Ovary (tissue), 3 donors: ENCODE measurements around the gene WNT8B.

ENCODE experiments used
- POLR2A ChIP-seq: fragments of 450-650 bp; IDR thresholded peaks from one replicate; pipeline ENCODE4 v1.6.1; 2017; ENCODE audit warnings: antibody characterized with exemption, mild to moderate bottlenecking, moderate library complexity
- TF ChIP-seq, protein P1 (sequence below), 3 donors: fragments of 450-650 bp in 2 of 3; fragments of 200-600 bp in 1 of 3; IDR thresholded peaks; one replicate each; pipeline versions ENCODE4 v1.5.1 to v1.8.0; 2016 to 2022; ENCODE audit warnings: antibody characterized with exemption in 3 of 3, mild to moderate bottlenecking in 1 of 3
- donor health status: DM: no; HTN: no; CAD: no.

DNA sequence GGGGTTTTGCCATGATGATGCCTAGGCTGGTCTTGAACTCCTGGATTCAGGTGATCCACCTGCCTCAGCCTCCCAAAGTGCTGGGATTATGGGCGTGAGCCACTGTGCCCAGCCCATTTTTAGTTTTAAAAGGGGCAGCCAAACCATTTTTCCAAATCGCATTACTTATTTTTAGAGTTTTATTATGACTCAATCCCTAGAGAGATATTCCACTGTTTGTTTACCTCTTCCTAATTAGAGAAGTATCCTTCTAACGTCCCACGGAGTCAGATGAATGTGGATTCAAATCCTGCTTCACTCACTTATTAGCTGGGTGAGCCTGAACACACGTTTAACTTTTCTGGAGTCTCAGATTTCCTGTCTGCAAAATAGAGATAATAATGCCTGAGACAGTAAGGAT lies 15.2 kb downstream of the WNT8B start:
- TF ChIP-seq, protein P1, sequence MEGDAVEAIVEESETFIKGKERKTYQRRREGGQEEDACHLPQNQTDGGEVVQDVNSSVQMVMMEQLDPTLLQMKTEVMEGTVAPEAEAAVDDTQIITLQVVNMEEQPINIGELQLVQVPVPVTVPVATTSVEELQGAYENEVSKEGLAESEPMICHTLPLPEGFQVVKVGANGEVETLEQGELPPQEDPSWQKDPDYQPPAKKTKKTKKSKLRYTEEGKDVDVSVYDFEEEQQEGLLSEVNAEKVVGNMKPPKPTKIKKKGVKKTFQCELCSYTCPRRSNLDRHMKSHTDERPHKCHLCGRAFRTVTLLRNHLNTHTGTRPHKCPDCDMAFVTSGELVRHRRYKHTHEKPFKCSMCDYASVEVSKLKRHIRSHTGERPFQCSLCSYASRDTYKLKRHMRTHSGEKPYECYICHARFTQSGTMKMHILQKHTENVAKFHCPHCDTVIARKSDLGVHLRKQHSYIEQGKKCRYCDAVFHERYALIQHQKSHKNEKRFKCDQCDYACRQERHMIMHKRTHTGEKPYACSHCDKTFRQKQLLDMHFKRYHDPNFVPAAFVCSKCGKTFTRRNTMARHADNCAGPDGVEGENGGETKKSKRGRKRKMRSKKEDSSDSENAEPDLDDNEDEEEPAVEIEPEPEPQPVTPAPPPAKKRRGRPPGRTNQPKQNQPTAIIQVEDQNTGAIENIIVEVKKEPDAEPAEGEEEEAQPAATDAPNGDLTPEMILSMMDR (IDR thresholded peaks at IDR 0.05): no peak
- TF ChIP-seq POLR2A: no peak
